DLD1 (cell line): ENCODE data around the gene ARL13A.
"Not testable (repeated sequence)": the region's sequence is repeated elsewhere in the genome, so short reads cannot be mapped to it uniquely, and the experiment has no call there.

Source experiments
- in situ Hi-C: cut with HindIII; loops from 2 replicates; pipeline ENCODE4 v1.10.0; 2017; ENCODE audit warnings: low sequenced_read_pairs

The ARL13A gene

GRCh38 chrX:100984818-100985217 is 15.3 kb downstream of the ARL13A start:
- in situ Hi-C loops: no loop called here

- in situ Hi-C loops: no loop called here
Observed at GRCh38 chrX:100990139-100990538, 20.6 kb downstream of the ARL13A start.

- in situ Hi-C loops: no loop called here
Observed at GRCh38 chrX:100994352-100995281, 25.1 kb downstream of the ARL13A start.

- in situ Hi-C loops: no loop called here
Observed at GRCh38 chrX:100995469-100995868, 26.0 kb downstream of the ARL13A start.

- in situ Hi-C loops: no loop called here
Observed at GRCh38 chrX:100999451-100999850, 29.9 kb downstream of the ARL13A start.

GRCh38 chrX:101009090-101009489 is 39.6 kb downstream of the ARL13A start:
- in situ Hi-C loops: no loop called here

- in situ Hi-C loops: not testable (repeated sequence)
Observed at GRCh38 chrX:101012031-101012430, 42.5 kb downstream of the ARL13A start.

GRCh38 chrX:101022020-101022419 is 52.5 kb downstream of the ARL13A start:
- in situ Hi-C loops: no loop called here

- in situ Hi-C loops: no loop called here
Observed at GRCh38 chrX:101025126-101025525, 55.6 kb downstream of the ARL13A start.

- in situ Hi-C loops: no loop called here
Observed at GRCh38 chrX:101028562-101028961, 59.1 kb downstream of the ARL13A start.

- in situ Hi-C loops: no loop called here
Observed at GRCh38 chrX:101029665-101030064, 60.2 kb downstream of the ARL13A start.

GRCh38 chrX:101037231-101037630 is 67.7 kb downstream of the ARL13A start:
- in situ Hi-C loops: no loop called here

- in situ Hi-C loops: no loop called here
Observed at GRCh38 chrX:101040197-101040596, 70.7 kb downstream of the ARL13A start.
